Activated CD4-positive, alpha-beta T cell treated with anti-CD3 and anti-CD28 coated beads, Interleukin-2, amount 50 U/mL, for 1 hour (primary cell): ENCODE results near the gene SLC17A9.
A peak's percentile ranks its signal among the peaks of the same experiment; 100 is the strongest.

ENCODE experiments used
- DNase-seq: peaks from one replicate; pipeline ENCODE4 v3.0.0-alpha.2; 2020

The SLC17A9 gene

GRCh38 chr20:62986257-62986800 is 33.8 kb downstream of the SLC17A9 start:
- no peak for DNase-seq

DNA sequence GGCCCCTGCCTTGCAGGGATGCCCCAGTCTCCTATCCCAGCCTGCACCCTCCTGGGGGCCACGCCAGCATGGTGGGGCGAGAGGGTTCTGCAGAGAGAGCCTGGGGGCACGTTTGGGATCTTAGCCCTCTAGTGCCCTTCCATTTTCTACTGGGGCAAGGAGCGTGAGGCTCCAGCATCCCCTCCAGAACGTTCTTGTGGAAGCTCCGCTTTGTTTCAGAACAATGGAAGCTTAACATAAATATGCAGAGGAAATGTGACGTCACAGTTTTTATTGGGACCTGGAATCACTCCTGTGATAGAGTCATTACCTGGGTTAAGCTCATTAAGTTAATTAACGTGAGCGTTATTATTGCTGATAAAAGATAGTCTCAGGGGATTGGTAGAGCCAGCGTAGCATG is 34.6 kb downstream of the SLC17A9 start:
- DNase-seq, result no peak

- no peak for DNase-seq
Measured at GRCh38 chr20:62989201-62989601, 36.7 kb downstream of the SLC17A9 start.

DNA sequence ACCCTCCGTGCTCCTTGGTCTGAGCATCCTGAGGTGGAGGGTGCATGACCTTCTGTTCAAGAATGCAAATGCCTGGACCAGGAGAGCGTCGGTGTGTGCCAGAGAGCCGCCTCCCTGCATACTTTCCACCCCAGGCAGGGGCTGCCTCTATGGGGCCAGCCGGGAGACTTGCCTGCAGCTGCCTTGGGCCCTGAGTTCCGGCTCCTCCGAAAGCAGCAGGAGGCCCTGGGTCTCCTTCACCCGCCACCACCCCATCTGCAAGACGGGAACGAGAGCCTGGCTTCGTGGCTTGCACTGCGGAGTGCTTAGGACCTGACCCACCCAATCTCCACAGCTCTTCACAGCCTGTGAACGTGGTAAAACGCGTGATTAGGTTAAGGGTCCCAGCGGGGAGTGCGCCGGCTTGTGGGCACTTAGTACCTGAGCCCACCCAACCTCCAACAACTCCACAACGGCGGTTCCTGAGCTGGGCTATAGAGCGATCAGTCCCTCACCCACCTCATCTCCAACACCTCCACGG is 37.9 kb downstream of the SLC17A9 start:
- no peak for DNase-seq

- DNase-seq, result no peak
Measured at GRCh38 chr20:62991196-62991807, 38.8 kb downstream of the SLC17A9 start.

DNA sequence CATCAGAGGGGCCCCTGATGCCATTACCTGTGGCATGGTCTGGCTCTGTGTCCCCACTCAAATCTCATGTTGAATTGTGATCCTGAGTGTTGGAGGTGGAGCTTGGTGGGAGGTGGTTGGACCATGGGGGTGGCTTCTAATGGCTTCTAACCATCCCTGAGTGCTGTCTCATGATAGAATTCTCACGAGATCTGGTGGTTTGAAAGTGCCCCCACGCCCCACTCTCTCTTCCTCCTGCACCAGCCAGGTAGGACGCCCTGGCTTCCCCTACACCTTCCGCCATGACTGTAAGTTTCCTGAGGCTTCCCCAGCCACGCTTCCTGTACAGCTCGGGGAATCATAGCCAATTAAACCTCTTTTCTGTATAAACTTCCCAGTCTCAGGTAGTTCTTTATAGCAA is 39.4 kb downstream of the SLC17A9 start:
- no peak for DNase-seq

GRCh38 chr20:62993856-62994494 is 41.5 kb downstream of the SLC17A9 start:
- no peak for DNase-seq

GRCh38 chr20:62994869-62995281 is 42.4 kb downstream of the SLC17A9 start:
- DNase-seq, result no peak

DNA sequence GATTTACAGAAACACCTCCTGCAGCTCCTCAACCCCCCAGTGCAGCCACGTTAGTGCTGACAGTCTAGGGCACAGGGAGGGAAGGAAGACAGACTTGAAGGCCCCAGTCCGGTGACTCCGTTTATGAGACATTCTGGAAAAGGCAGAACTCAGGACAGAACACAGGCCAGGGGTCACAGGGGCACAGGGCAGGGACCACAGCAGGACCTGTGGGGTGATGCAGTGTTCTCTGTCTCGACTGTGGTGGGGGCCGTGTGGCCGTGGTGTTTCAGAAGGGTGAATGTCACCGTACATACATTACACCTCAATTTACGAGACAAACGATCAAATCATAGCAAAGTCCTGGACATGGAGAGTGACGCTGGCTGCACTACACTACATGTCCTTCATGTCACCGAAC is 43.0 kb downstream of the SLC17A9 start:
- no peak for DNase-seq

DNA sequence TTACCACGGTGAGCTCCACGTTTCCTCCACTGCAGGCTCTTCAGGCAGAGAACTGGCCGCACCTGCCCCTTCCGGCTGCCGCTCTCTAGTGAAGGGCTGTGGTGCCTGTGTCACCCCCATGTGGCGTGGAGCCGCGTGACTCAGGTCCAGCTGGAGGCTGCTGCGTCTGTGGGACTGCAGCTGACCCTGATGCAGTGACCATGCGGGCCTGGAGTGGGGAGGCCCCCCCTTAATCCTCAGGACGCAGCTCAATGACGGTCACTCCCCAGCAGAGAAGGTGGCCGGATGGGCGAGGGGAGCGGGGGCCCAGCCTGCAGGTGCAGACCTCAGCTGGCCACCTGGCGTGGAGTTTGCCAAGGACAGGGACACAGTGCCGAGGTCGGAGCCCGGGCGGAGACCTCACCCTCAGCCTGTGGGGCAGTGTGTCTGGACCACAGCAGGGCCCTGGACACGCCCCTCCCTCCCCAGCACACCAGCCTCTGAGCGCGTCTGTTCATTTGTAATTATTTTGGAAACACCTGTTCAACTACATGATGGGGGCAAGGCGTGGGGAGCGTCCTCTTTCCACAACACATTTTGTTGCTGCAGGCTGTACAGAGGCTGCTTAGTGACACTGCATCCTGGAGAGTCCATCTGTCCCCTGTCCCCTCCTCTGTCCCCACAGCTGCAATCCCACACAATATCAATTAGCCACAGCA is 43.5 kb downstream of the SLC17A9 start:
- no peak for DNase-seq

DNA sequence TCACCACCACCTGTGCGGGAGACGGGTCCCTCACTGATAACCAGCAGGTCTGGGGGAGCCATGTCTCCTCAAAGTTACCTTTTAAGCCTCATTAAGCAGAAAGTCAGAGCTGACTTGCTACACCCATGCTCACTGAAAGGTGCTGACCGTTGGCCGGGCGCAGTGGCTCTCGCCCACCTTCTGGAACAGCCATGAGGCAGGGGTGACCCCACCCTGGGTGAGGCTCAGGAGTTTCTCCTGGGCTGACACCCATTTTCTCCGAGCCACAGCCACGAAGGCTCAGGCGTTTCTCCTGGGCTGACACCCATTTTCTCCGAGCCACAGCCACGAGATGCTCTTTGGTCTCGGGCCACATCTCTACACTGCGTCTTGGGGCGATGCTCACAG is 44.1 kb downstream of the SLC17A9 start:
- DNase-seq, result no peak

DNA sequence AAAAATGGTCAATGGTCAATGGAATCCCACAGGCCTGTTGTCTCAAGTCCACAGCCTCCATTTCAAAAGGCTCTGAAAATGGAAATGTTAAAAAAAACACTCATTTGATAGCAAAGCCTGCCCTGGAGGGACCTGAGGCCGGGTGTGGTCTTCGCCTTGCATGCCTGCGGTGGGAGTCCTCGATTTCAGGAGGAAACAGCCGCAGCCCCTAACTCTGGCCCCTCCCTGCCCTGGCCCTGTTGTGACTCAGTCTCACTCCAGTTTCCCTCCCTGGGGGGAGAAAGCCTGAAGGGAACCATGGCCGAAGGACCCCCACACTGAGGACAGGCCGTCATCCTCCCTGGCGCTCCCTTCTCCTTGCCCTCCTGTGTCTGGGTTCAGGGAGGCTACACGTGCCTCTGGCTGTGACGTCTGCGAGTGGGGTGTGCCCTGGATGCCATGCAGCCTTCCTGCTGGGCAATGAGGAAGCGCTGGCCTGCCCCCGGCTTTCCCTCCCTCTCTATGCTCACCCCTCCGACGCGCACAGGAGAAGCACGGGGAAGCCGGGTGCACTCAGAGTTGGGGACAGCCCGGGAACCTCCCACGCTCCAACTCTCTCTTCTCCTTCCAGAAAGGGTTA is 45.0 kb downstream of the SLC17A9 start:
- no peak for DNase-seq

DNA sequence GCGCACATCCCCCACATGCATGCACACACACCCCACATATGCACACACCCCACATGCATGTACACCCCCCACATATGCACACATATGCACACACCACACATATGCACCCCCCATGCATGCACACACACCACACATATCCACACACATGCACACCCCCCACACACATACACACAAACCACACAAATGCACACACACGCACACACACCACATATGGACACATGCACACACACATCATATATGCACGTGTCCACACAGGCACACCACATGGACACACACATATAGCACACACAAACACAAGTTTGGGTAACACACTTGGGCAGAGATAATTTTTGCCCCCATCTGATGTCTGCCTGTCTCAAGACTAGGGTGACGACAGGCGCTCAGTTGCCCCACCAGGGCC is 45.9 kb downstream of the SLC17A9 start:
- no peak for DNase-seq

DNA sequence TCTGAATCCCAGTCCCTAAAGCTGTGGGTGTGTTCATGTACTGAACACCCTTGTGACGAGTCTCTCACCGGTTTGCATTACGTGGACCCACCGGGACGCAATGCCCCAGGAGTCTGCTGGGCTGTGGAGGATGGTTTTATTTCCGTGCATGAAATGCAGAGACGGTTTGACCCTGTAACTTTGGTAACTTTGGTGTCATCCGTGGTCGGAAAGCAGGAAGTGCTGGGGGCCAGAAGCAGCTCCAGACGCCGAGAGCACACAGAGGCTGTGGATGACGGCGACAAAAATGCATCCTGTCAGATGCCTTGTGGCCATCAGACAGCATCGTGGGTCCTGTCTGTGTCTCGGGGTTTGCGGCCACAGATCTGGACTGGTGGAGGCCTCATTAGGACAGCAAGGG is 47.1 kb downstream of the SLC17A9 start:
- no peak for DNase-seq

DNA sequence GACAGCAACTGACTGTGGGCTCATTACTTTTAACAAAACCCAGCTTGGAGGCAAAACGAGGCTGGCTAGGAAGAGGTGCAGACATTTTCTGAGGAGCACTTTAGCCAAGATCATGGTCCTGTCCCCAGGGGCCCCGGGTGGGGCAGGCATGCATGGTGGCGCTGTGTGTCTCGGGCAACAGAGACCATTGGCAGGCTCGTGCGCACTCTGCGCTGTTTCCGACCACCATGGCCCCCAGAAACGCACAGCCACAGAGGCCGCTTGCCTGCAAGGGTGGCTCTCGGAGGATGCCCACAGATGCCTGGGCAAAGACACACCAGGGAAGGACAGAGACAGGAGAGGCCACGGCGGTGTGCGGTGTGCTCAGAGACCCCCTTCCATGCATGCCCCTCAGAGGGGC is 47.5 kb downstream of the SLC17A9 start:
- no peak for DNase-seq

- no peak for DNase-seq
Measured at GRCh38 chr20:63000958-63001357, 48.4 kb downstream of the SLC17A9 start.

- no peak for DNase-seq
Measured at GRCh38 chr20:63002511-63002910, 50.0 kb downstream of the SLC17A9 start.

GRCh38 chr20:63003546-63003945 is 51.0 kb downstream of the SLC17A9 start:
- DNase-seq, result no peak

DNA sequence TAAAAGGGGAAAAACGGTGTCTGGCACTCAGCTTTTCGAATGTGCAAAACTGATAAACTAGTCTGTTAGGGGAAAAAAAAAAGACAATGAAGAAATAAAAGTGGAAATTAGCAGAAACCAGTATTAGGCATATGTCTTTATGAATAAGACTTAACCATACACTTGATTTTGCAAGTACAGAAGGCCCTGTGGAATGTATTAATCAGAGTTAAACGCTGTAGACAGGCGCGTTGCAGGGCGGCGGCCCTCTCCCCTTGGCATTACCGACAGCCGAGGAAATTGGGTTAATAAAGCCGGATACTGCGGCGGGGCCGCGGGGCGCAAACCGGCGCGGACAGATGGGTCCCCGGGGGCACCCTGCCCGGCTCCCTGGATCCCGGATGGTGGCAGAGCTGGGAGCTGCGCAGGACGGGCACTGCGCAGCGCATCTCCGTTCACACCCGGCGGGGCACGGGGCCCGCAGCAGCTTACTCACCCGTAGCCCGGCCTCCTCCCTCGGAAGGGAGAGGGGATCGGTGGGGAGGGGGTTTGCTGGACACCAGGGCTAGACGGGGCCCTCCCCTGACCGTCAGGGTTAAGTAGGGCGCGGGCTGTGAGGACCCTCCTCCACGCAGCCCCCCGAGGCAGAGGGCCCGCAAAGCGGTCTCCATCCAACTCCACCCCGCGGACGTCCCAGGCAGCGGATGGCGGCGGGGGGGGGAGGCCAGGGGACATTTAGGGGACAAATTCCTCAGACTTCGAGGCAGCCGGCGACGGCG is 52.3 kb downstream of the SLC17A9 start:
- peak; percentile 8 for DNase-seq

GRCh38 chr20:63005365-63005861 is 52.9 kb downstream of the SLC17A9 start:
- no peak for DNase-seq

DNA sequence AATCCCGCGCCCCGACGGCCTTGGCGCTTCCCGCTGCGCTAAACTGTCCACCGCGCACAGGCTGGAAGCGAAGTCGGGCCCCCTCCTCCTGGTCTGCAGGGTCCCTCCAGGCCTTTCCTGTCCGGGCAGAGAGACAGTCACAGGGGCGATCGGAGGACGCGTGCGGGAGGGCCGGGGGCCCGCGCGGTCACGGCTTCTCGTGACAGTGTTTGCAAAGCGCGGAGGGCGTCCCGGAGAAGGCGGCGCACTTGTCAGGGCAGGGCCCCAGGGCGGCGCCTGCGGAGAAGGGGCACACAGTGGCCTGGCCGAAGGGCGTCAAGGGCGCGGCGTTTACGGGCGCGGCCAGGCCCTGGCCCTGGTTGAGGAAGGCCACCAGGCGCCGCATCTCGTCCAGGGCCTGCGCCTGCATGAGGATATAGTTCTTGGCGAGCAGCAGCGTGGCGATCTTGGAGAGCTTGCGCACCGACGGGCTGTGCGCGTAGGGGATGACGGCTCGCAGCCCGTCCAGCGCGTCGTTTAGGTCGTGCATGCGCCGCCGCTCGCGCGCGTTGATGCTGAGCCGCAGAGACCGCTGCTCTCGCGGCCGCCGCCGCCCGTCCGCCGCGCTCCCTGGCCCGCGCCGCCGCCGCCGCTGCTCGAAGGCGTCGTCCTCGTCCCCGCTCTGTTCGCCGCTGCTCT is 53.5 kb downstream of the SLC17A9 start:
- DNase-seq, result no peak
